Fibroblast of pulmonary artery (primary cell): ENCODE results near the gene FEZ2.

ENCODE experiments used
- DNase-seq: peaks from one replicate; pipeline ENCODE4 v3.0.0-alpha.2; 2010; ENCODE audit warnings: low read depth
- H3K4me3 ChIP-seq: replicated peaks from 2 replicates; pipeline ENCODE4 v1.5.1; 2011; ENCODE audit warnings: low read depth, mild to moderate bottlenecking, control low read depth, low read length, moderate library complexity
- TF ChIP-seq, protein P1 (sequence below): IDR thresholded peaks from 2 replicates; pipeline ENCODE4 v1.5.1; 2011; ENCODE audit warnings: mild to moderate bottlenecking, control low read depth, low read length, inconsistent platforms; ENCODE audit errors: missing control alignments

The FEZ2 gene

DNA sequence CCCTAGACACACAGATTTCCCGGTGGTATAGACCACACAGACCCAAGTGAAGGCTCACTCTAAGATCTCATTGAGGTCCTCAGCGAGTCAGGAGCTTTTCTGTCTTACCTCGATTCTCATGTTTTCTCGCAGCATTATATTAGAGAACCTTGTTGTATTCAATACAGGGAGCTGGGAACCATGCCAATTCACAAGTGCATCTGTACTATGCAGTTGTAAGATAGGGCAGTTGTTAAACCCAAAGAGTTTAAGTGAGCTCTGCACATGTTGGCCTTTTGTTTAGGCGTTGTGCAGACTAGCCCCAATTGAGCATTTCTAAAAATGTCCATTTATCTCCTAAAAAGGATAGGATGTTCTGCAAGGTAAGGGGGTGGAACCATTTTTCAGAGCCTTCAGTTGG is 59.6 kb downstream of the FEZ2 start:
- TF ChIP-seq, protein P1, sequence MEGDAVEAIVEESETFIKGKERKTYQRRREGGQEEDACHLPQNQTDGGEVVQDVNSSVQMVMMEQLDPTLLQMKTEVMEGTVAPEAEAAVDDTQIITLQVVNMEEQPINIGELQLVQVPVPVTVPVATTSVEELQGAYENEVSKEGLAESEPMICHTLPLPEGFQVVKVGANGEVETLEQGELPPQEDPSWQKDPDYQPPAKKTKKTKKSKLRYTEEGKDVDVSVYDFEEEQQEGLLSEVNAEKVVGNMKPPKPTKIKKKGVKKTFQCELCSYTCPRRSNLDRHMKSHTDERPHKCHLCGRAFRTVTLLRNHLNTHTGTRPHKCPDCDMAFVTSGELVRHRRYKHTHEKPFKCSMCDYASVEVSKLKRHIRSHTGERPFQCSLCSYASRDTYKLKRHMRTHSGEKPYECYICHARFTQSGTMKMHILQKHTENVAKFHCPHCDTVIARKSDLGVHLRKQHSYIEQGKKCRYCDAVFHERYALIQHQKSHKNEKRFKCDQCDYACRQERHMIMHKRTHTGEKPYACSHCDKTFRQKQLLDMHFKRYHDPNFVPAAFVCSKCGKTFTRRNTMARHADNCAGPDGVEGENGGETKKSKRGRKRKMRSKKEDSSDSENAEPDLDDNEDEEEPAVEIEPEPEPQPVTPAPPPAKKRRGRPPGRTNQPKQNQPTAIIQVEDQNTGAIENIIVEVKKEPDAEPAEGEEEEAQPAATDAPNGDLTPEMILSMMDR, result no peak
- no peak overlapping the region for H3K4me3 ChIP-seq
- DNase-seq, result peak; percentile 32

DNA sequence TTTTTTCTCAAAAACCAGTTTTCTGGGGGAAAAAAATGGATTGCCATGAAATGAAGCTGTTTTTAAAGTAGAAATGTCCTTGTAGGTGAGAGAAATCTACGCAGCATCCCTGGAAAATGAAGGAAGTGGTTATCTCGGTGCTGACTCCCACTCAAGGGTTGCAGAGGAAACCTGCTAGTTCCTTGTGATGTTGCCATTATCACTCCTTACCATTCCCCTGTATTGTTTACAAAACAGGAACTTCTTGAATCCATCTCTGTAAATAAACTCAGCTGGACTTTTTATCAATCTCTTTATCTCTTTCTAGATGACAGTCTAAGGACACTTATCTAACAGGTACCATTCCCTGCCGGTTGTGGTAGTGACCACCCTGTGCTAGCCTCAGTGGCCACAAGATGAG is 61.2 kb downstream of the FEZ2 start:
- no peak for DNase-seq
- TF ChIP-seq, protein P1, result no peak
- H3K4me3 ChIP-seq, result no peak overlapping the region

DNA sequence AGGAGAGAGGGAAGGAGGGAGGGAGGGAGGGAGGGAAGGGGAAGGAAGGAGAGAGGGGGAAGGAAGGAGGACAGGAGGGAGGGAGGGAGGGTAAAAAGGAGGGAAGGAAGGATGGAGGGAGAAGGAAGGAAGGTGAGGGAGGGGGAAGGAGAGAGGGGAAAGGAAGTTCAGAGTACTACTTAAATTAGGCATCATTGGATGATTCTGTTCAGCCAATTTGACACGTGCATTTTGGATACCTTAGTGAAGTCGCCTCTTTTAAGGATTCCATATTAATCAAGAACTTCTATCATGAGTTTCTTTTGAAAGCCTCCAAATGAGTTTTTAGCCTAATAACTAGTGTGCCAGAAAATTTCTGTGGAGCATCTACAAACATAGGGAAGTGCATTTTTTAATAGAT is 62.9 kb downstream of the FEZ2 start:
- no peak overlapping the region for H3K4me3 ChIP-seq
- no peak for DNase-seq
- TF ChIP-seq, protein P1, result no peak

DNA sequence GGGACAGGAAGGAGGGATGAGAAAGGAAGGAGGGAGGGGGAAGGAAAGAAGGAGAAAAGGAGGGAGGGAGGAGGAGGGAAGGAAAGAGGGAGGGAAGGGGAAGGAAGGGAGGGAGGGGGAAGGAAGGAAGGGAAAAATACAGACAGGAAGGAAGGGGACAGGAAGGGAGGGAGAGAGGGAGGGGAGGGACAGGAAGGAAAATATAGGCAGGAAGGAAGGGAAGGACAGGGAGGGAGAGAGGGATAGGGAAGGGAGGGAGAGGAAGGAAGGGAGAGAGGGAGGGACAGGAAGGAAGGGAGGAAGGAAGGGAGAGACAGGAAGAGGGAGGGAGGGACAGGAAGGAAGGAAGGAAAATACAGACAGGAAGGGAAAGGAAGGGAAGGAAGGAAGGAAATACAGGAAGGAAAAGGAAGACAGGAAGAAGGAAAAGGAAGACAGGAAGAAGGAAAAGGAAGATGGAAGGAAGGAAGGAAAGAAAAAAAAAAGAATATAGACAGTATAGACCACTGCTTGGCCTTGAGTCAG is 63.6 kb downstream of the FEZ2 start:
- no peak overlapping the region for H3K4me3 ChIP-seq
- no peak for DNase-seq
- TF ChIP-seq, protein P1, result no peak

DNA sequence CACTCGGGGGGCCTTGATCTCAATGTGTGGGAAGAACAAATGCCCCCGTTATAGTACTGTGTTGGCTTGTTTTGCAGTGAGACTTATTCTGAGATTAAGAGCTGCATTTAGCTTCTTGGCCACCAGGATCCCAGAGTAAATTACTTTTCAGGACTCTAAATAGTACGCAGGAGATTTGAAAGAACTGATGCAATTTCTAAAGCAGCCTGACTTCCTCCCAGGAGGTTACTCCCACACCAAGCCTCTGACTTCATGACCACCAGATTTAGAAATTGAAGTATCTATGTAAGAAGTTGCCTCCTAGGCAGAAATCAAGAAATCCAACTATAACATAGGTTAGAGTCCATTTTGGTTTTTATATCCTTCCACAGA is 67.0 kb downstream of the FEZ2 start:
- no peak overlapping the region for H3K4me3 ChIP-seq
- TF ChIP-seq, protein P1, result peak; percentile 52
- peak; percentile 94 for DNase-seq

DNA sequence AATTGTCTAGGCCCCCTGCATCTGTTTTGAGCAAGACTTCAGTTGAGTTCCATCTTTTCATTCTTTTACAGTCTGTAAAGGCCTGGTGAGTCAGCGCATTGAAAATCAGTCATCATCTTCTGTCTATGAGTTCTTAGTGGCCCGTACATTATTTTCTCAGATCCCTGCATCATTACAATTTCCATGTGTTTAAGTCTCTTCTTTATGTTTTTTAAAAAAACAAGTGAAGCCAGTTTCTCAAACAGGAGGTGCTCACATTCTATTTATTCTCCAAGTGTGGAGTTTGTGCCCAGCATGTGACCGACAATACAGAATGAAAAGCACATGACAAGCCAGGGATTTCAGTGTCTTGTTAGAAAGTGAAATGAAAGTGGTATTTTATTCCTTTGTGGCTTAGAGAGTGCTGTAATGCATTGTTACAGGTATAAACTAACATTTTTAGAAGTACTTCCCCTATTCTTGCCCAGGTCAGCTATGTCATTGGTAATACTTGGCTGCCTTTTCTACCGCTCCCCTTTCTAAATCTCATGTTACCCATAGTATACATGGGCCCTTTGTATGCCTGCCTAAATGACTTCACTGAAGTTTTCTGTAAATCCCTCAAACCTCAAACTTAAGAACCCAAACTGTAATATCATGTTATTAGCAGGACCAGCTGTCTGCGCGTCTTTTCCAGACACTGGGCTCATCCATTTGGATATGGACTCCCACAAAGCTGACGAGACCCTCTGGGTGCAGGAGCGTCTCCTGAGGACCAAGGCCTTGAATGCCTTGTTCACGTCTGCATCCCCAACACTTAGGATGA is 67.6 kb downstream of the FEZ2 start:
- TF ChIP-seq, protein P1, result no peak
- H3K4me3 ChIP-seq, result no peak overlapping the region
- peak; percentile 49 for DNase-seq

DNA sequence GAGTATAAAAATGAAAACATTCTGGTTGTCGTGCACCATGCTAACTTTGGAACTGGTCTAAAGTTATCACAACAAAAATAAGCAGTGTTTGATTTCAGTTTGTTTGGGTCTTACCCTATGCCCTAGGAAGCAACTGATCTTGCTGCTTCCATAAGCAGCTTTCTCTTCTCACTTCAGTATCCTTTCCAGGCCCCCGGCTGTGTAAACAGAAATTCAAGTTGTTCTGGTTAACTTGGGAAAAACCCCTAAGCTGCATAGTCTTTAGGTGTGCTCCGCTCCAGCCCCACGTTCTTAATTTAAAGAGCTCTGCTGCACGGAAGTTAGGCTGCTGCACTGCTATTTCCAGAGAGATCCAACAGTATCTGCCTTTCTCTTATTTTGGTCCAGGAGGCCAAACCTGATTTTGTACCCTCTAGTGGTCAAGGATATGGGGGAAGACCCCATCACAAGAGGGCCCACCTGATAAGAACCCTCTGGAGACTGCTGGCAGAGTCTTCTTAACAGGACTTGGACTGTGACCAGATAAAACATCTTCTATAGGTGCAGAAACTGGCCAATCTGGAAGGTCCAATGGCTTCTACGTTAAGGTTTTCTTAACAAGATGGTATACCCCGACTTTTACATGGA is 69.1 kb downstream of the FEZ2 start:
- no peak for DNase-seq
- TF ChIP-seq, protein P1, result no peak

More for the DNA sequence above, 69.1 kb downstream of the FEZ2 start:
- no peak overlapping the region for H3K4me3 ChIP-seq
